Small intestine (tissue), 7 donors: ENCODE results near the gene TLCD3A. TPM values are rescaled to one million over a fixed set of nuclear protein-coding genes. Genes with fewer than 3 reads are reported as not detected.

ENCODE experiments used
- DNase-seq, 2 donors: peaks; one replicate each; pipeline versions ENCODE4 v3.0.0 to v3.0.0-alpha.2; 2013
- FAIRE-seq: peaks from 2 replicates; lab custom pipeline; 2012; peaks lifted over from hg19 to GRCh38; lab: Jason Lieb, UNC
- H3K27ac ChIP-seq, 3 donors: one replicate each; pipeline ENCODE4 v1.5.1; 2013; ENCODE audit warnings: low read length in 2 of 3, mild to moderate bottlenecking in 2 of 3, control low read depth in 1 of 3, inconsistent platforms in 1 of 3, low read depth in 1 of 3, moderate library complexity in 1 of 3
- H3K27me3 ChIP-seq, 3 donors: one replicate each; pipeline ENCODE4 v1.6.1; 2013; ENCODE audit warnings: low read length in 3 of 3, inconsistent platforms in 1 of 3; ENCODE audit not compliant: control insufficient read depth in 3 of 3, insufficient read depth in 3 of 3
- H3K36me3 ChIP-seq, 3 donors: one replicate each; pipeline ENCODE4 v1.6.1; 2013; ENCODE audit warnings: low read length in 3 of 3, inconsistent platforms in 1 of 3, low read depth in 1 of 3, mild to moderate bottlenecking in 1 of 3, moderate library complexity in 1 of 3; ENCODE audit not compliant: control insufficient read depth in 3 of 3, insufficient read depth in 2 of 3
- H3K4me1 ChIP-seq, 3 donors: one replicate each; pipeline ENCODE4 v1.6.1; 2013; ENCODE audit warnings: low read length in 2 of 3, inconsistent platforms in 1 of 3, low read depth in 1 of 3, mild to moderate bottlenecking in 1 of 3, moderate library complexity in 1 of 3; ENCODE audit not compliant: control insufficient read depth in 3 of 3, insufficient read depth in 2 of 3
- H3K4me3 ChIP-seq, 3 donors: one replicate each; pipeline ENCODE4 v1.5.1; 2013; ENCODE audit warnings: low read length in 3 of 3, control low read depth in 1 of 3, inconsistent platforms in 1 of 3, low read depth in 1 of 3, mild to moderate bottlenecking in 1 of 3, moderate library complexity in 1 of 3
- H3K9me3 ChIP-seq, 2 donors: one replicate each; pipeline ENCODE4 v1.6.1; 2013; ENCODE audit warnings: low read depth in 1 of 2, low read length in 1 of 2; ENCODE audit not compliant: control insufficient read depth in 2 of 2, insufficient read depth in 1 of 2
- WGBS, 3 donors: extraction: QIAGEN DNeasy Blood & Tissue Kit; methylation state at CpG; one replicate each; pipeline ENCODE4 v1.1.7; 2013; 5-methylcytosine and 5-hydroxymethylcytosine counted together
- polyA plus RNA-seq, 4 donors: library from polyadenylated mRNA; stranded (reverse) in 3 of 4; unstranded in 1 of 4; fragments of 200-250 nt in 3 of 4; fragments of 120-200 nt in 1 of 4; gene quantifications; one replicate each; pipeline versions ENCODE4 v1.2.1 to v1.2.3, GENCODE V29; 2013
- donor health status: healthy with polysubstance abuse.
- donor health status: control.
- donor health status: control.
- donor health status: Bipolar disorder and iron deficiency.
- donor health status: healthy.

Gene TLCD3A
- polyA plus RNA-seq, 4 donors = 5.6 to 25.7 (median 11.8) TPM

DNA sequence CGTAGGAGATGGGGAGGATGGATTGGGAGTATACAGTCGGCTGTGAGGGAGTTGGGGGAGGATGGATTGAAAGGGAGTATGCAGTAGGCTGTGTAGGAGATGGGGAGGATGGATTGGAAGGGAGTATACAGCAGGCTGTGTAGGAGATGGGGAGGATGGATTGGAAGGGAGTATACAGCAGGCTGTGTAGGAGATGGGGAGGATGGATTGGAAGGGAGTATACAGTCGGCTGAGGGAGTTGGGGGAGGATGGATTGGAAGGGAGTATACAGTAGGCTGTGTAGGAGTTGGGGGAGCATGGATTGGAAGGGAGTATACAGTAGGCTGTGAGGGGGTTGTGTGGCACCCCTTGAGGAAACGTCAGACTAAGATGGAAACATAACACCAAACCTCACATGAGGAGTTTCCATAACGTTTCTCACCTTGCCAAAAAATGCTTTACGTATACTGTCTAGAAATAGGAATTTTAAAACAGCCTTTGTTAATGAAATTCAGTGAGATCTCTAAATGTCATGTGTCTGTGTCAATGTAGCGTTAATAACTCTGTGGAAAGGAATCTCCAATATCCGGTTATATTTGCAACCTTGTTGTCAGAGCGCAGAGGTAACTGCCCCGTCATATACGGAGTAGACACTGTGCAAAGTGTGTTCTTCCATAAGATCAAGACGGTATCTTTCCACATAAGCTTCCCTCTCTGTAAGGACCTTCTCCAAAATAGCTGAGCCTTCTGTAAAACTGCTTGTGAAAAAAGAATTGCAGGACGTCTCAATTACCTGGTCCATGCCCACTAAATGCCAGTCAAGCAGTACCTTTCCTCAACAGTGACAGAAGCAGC lies 11.5 kb upstream of the TLCD3A start:
- Histone ChIP-seq H3K4me1 (peaks cover 0 to 5% (median 0%) of the 10 kb centered on the region in 3 donors), H3K27me3 (no peaks in the 10 kb centered on the region), H3K27ac (no peak overlapping the region), H3K4me3 (no peak overlapping the region), H3K9me3 (no peaks in the 10 kb centered on the region), H3K36me3 (peaks cover 0 to 8% (median 0%) of the 10 kb centered on the region in 3 donors)
- WGBS, 3 donors = 81 to 90% (median 83%) methylated on average over 13 of the region's 13 CpGs
- FAIRE-seq (no peak), DNase-seq (no peak)

DNA sequence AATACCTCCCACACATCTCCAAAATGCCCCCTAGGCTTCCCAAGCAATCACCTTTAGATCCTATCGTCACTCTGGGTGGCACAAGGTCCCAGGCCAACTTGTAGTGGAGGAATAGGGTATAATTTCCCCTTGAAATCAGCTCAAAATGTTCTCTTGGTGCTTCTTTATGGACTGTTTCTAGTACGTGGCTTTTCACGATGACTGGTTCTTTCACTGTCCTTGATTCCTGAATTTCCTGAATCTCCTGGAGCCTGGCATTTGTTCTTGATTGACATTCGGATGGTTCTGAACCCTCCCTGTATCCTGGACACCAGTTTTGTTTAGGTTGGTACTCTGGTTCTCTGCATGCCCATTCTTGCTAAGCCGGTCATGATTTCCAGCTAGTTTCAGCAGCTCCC lies 10.9 kb upstream of the TLCD3A start:
- H3K4me1 ChIP-seq = peaks cover 0 to 10% (median 0%) of the 10 kb centered on the region in 3 donors
- DNase-seq = no peak
- no peaks in the 10 kb centered on the region for H3K27me3 ChIP-seq
- 77 to 85% (median 81%) methylated on average over 5 of the region's 5 CpGs for WGBS, 3 donors
- no peak for FAIRE-seq
- no peak overlapping the region for H3K4me3 ChIP-seq
- H3K9me3 ChIP-seq = no peaks in the 10 kb centered on the region
- peaks cover 0 to 8% (median 0%) of the 10 kb centered on the region in 3 donors for H3K36me3 ChIP-seq
- no peak overlapping the region for H3K27ac ChIP-seq

DNA sequence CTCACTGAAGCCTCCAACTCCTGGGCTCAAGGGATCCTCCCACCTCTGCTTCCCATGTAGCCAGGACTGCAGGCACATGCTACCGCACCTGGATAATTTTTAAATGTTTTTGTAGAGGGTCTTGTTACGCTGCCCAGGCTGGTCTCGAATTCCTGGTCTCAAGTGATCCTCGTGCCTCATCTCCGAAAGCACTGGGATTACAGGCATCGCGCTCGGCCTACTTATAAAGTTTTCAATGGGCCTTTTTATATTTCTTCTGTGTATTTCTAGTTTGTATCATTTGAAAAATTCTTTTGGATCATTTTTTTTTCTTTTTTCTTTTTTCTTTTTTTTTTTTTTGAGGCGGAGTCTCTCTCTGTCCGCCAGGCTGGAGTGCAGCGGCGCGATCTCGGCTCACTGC lies 7.3 kb upstream of the TLCD3A start:
- FAIRE-seq (no peak), DNase-seq (no peak)
- no peaks in the 10 kb centered on the region for H3K9me3 ChIP-seq
- WGBS, 3 donors = 91 to 94% (median 92%) methylated on average over 14 of the region's 14 CpGs
- H3K4me3 ChIP-seq = no peak overlapping the region
- H3K4me1 ChIP-seq = peaks cover 0 to 14% (median 0%) of the 10 kb centered on the region in 3 donors
- H3K27me3 ChIP-seq = no peaks in the 10 kb centered on the region
- no peak overlapping the region for H3K27ac ChIP-seq
- peaks cover 0 to 3% (median 0%) of the 10 kb centered on the region in 3 donors for H3K36me3 ChIP-seq

DNA sequence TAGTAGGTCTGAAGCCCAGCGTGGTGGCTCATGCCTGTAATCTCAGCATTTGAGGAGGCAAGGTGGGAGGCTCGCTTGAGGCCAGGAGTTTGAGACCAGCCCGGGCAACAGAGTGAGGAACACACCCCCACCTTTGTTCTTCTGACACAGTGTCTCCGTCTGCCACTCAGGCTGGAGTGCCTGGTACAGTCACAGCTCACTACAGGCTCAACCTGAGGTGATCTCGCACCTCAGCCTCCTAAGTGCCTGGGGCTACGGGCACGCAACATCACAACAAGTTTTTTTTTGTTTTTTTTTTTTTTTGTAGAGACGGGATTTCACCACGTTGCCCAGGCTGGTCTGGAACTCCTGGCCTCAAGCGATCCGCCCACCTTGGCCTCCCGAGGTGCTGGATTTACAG lies 6.7 kb upstream of the TLCD3A start:
- no peaks in the 10 kb centered on the region for H3K9me3 ChIP-seq
- no peaks in the 10 kb centered on the region for H3K27me3 ChIP-seq
- DNase-seq = no peak
- peaks cover 0 to 3% (median 0%) of the 10 kb centered on the region in 3 donors for H3K36me3 ChIP-seq
- peak overlapping the region in 1 of 3 donors; percentile 2 for H3K4me3 ChIP-seq
- FAIRE-seq = no peak
- 28 to 66% (median 37%) methylated on average over 11 to 12 of the region's 12 CpGs for WGBS, 3 donors
- peaks cover 0 to 14% (median 0%) of the 10 kb centered on the region in 3 donors for H3K4me1 ChIP-seq
- H3K27ac ChIP-seq = peak overlapping the region in 1 of 3 donors; percentile 77

DNA sequence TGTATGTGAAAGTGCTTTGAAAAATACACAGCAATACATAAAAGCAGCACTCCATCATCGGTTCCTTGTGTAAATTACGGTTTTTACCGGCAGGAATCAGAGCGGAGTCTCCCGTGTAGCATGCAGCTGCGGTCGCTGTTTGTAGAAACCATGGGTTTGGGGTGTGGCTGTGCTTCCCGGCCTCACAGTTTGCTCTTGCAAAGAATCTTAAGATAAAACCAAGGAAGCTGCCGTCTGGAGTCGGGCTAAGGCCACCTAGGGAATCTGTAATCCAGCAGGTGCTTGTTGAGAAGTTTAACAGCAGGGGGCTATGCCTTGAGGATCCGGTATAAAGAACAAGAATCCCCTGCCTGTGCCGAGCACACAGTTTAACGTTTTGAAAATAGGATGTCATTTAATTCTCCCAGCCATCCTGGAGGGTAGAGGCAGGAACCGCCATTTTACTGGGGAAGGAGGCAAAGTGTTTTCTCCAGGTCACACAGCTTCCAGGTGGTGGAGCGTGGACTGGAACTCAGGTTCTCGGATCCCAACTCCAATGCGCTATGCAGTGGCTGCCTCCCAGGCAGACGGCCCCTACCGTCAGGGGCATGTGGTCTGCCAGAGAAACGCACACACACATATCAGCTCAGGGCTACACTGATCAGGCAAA lies 6.0 kb upstream of the TLCD3A start:
- 24 to 50% (median 36%) methylated on average over 20 of the region's 20 CpGs for whole genome bisulfite sequencing, 3 donors
- Histone ChIP-seq H3K36me3 (peaks cover 0 to 3% (median 0%) of the 10 kb centered on the region in 3 donors), H3K4me1 (peaks cover 0 to 14% (median 0%) of the 10 kb centered on the region in 3 donors), H3K27me3 (no peaks in the 10 kb centered on the region), H3K27ac (peak overlapping the region in 2 of 3 donors; percentile 65 to 77), H3K9me3 (no peaks in the 10 kb centered on the region), H3K4me3 (peak overlapping the region in 1 of 3 donors; percentile 2)
- FAIRE-seq (no peak), DNase-seq (peak; percentile 68 to 74)

DNA sequence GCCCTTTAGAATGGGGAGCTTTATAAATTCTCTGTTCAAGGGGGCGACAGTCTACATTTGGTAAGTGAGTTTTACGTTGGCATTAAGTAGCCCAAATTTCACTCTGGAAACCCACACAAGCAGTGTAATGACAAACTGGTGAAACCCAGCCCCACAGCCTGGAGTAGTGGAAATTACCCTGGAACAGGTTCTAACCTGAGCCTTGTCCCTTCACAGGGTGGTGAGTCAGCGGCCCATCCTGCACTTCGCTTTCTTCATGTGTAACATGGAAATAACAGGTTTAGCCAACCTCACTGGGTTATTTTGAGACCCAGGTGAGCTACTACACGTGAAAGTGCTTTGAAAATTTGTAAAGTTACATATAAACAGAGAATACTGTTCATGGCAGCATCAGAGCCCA lies 3.5 kb upstream of the TLCD3A start:
- DNase-seq (no peak), FAIRE-seq (no peak)
- Histone ChIP-seq H3K27ac (no peak overlapping the region), H3K9me3 (no peaks in the 10 kb centered on the region), H3K4me3 (no peak overlapping the region), H3K36me3 (peaks cover 0 to 3% (median 0%) of the 10 kb centered on the region in 3 donors), H3K27me3 (no peaks in the 10 kb centered on the region), H3K4me1 (peaks cover 0 to 23% (median 0%) of the 10 kb centered on the region in 3 donors)
- WGBS, 3 donors = 80 to 91% (median 90%) methylated on average over 5 of the region's 5 CpGs

DNA sequence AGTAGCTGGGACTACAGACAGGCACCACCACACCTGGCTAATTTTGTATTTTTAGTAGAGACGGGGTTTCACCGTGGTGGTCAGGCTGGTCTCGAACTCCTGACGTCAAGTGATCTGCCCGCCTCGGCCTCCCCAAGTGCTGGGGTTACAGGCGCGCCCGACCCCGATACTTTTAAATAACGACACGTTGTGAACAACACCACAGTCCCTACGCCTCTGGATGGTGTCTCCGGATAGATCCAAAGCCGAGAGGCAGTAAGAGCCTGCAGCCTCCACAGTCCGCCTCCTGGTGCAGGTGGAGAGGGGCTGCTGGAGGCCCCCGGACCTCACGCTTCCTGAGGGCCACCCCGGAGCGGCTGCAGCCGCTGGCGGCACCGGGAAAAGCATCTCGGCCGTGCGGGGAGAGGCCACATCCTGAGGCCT lies 741 bp upstream of the TLCD3A start:
- FAIRE-seq = no peak
- peak in 1 of 2 donors; percentile 38 for DNase-seq
- WGBS, 3 donors = 4 to 10% (median 5%) methylated on average over 26 of the region's 26 CpGs
- Histone ChIP-seq H3K4me3 (peak overlapping the region; percentile 60 to 91 (median 85)), H3K27ac (peak overlapping the region; percentile 80 to 86 (median 81)), H3K36me3 (peaks cover 0 to 20% (median 0%) of the 10 kb centered on the region in 3 donors), H3K27me3 (no peaks in the 10 kb centered on the region), H3K9me3 (no peaks in the 10 kb centered on the region), H3K4me1 (peaks cover 0 to 13% (median 0%) of the 10 kb centered on the region in 3 donors)
